K562 (cell line): Measurements from ENCODE around the gene CAPN8. TPM values are rescaled to one million over a fixed set of nuclear protein-coding genes. Genes with fewer than 3 reads are reported as not detected.

Experiments
- ATAC-seq: fragments of 200-7000 bp; cut with Tn5 transposase; 3 replicates; pipeline ENCODE4 v1.9.1; 2020; ENCODE audit warnings: moderate library complexity
- BruUV-seq: library from RNA; stranded (reverse); fragments of 400-500 nt; replicated peaks from 2 replicates; lab custom pipeline; 2021; lab: Mats Ljungman, UMichigan
- CTCF ChIA-PET: fragments of 300-600 bp; formaldehyde crosslinking; extraction: SDS; loops from one replicate; lab custom pipeline; 2021; ENCODE audit warnings: low intra/inter-chr PET ratio; lab: Yijun Ruan, JAX
- POLR2A ChIA-PET: fragments of 300-600, 350-650 bp; sonication (Branson Sonifier 250); formaldehyde crosslinking; extraction: SDS; loops from one replicate; lab custom pipeline; 2021; ENCODE audit warnings: antibody characterized with exemption, inconsistent platforms; lab: Yijun Ruan, JAX
- DNase-seq, 4 experiments: peaks; one replicate each; pipeline versions ENCODE4 v3.0.0 to v3.0.0-alpha.2; 2011 to 2018; ENCODE audit warnings: low spot score in 3 of 4, mixed read lengths in 3 of 4; ENCODE audit errors: extremely low read depth in 1 of 4
- FAIRE-seq: peaks from 2 replicates; lab custom pipeline; 2011; peaks lifted over from hg19 to GRCh38; lab: Jason Lieb, UNC
- H2AFZ ChIP-seq: 2 replicates; pipeline ENCODE4 v1.6.0; 2011; ENCODE audit warnings: low read depth, low read length, control low read depth, inconsistent platforms
- H3K27ac ChIP-seq: fragments of 200-600 bp; 3 replicates; pipeline ENCODE4 v1.8.0; 2011; ENCODE audit warnings: low read depth, mild to moderate bottlenecking, control low read depth, inconsistent platforms, low read length, moderate library complexity, mixed read lengths; ENCODE audit errors: extremely low read depth
- H3K27me3 ChIP-seq, 2 experiments: fragments of 300-600 bp in 1 of 2; 2 replicates in 1 of 2; 3 replicates in 1 of 2; pipeline versions ENCODE4 v1.6.0 to v1.8.0; 2011; ENCODE audit warnings: inconsistent platforms in 2 of 2, low read length in 2 of 2, mild to moderate bottlenecking in 1 of 2, mixed read lengths in 1 of 2, moderate library complexity in 1 of 2; ENCODE audit not compliant: control insufficient read depth in 2 of 2, insufficient read depth in 2 of 2
- H3K36me3 ChIP-seq: fragments of 300-600 bp; 3 replicates; pipeline ENCODE4 v1.8.0; 2011; ENCODE audit warnings: mild to moderate bottlenecking, low read length, inconsistent platforms; ENCODE audit not compliant: control insufficient read depth, insufficient read depth
- H3K4me1 ChIP-seq, 2 experiments: fragments of 200-600 bp in 1 of 2; replicated peaks in 1 of 2; 2 replicates in 1 of 2; 3 replicates in 1 of 2; pipeline versions ENCODE4 v1.5.1 to v1.8.0; 2011; ENCODE audit warnings: inconsistent platforms in 2 of 2, low read length in 2 of 2, mild to moderate bottlenecking in 1 of 2, mixed read lengths in 1 of 2, moderate library complexity in 1 of 2; ENCODE audit not compliant: control insufficient read depth in 2 of 2, insufficient read depth in 2 of 2
- H3K4me2 ChIP-seq: 2 replicates; pipeline ENCODE4 v1.6.1; 2011; ENCODE audit warnings: low read length, control low read depth, inconsistent platforms, mixed read lengths; ENCODE audit not compliant: insufficient read depth
- H3K4me3 ChIP-seq: fragments of 200-600 bp; sonication (generic), shearing (Covaris generic); 2 replicates; pipeline ENCODE4 v1.5.1; 2016; ENCODE audit warnings: control low read depth, inconsistent platforms
- H3K79me2 ChIP-seq: fragments of 200-600 bp; 3 replicates; pipeline ENCODE4 v1.8.0; 2011; ENCODE audit warnings: low read length, inconsistent platforms; ENCODE audit not compliant: control insufficient read depth, insufficient read depth
- H3K9ac ChIP-seq, 2 experiments: 2 replicates each; pipeline versions ENCODE4 v1.6.0 to v1.6.1; 2011; ENCODE audit warnings: low read depth in 2 of 2, low read length in 2 of 2, control low read depth in 1 of 2, inconsistent platforms in 1 of 2, mild to moderate bottlenecking in 1 of 2, mixed read lengths in 1 of 2; ENCODE audit not compliant: insufficient read depth in 1 of 2
- H3K9me1 ChIP-seq: one replicate; pipeline ENCODE4 v1.6.0; 2011; ENCODE audit warnings: inconsistent platforms, mild to moderate bottlenecking, low read length, moderate library complexity; ENCODE audit not compliant: control insufficient read depth, insufficient read depth
- H3K9me3 ChIP-seq: replicated peaks from 2 replicates; pipeline ENCODE4 v1.5.1; 2011; ENCODE audit warnings: low read depth, low read length, inconsistent platforms; ENCODE audit not compliant: control insufficient read depth, insufficient read depth
- H4K20me1 ChIP-seq: replicated peaks from 2 replicates; pipeline ENCODE4 v1.6.1; 2011; ENCODE audit warnings: low read length, inconsistent platforms, mixed read lengths; ENCODE audit not compliant: control insufficient read depth, insufficient read depth
- MITF ChIP-seq: IDR thresholded peaks from 2 replicates; pipeline ENCODE4 v1.6.1; 2014; ENCODE audit warnings: antibody characterized with exemption
- NCOA4 ChIP-seq: fragments of 450-650 bp; IDR thresholded peaks from 2 replicates; pipeline ENCODE4 v1.6.1; 2018; ENCODE audit warnings: mild to moderate bottlenecking; ENCODE audit not compliant: partially characterized antibody
- OTX1 ChIP-seq: fragments of 450-650 bp; formaldehyde crosslinking; IDR thresholded peaks from 2 replicates; pipeline ENCODE4 v1.4.0; 2022; ENCODE audit warnings: mild to moderate bottlenecking
- POU5F1 ChIP-seq: fragments of 150-350 bp; IDR thresholded peaks from 2 replicates; pipeline ENCODE4 v1.6.1; 2014; ENCODE audit warnings: borderline replicate concordance, low read length, low read depth, mild to moderate bottlenecking; ENCODE audit not compliant: partially characterized antibody
- TAF7 ChIP-seq: fragments of 450-650 bp; IDR thresholded peaks from 2 replicates; pipeline ENCODE4 v1.6.1; 2016; ENCODE audit warnings: missing genetic modification characterization, missing compliant biosample characterization
- ZBED1 ChIP-seq: IDR thresholded peaks from 2 replicates; pipeline ENCODE4 v1.6.1; 2014
- ZBTB8A ChIP-seq: fragments of 450-650 bp; IDR thresholded peaks from 2 replicates; pipeline ENCODE4 v1.6.1; 2018; ENCODE audit warnings: mild to moderate bottlenecking, moderate library complexity; ENCODE audit not compliant: partially characterized antibody
- ZC3H8 ChIP-seq: fragments of 450-650 bp; IDR thresholded peaks from 2 replicates; pipeline ENCODE4 v1.6.1; 2017
- ZNF224 ChIP-seq: sonication (generic); formaldehyde crosslinking; IDR thresholded peaks from 2 replicates; pipeline ENCODE4 v1.8.0; 2022; ENCODE audit warnings: mild to moderate bottlenecking, missing genetic modification reagents
- ZNF280A ChIP-seq: fragments of 450-650 bp; IDR thresholded peaks from 2 replicates; pipeline ENCODE4 v1.6.1; 2018; ENCODE audit warnings: mild to moderate bottlenecking, low read depth; ENCODE audit not compliant: partially characterized antibody
- ZNF407 ChIP-seq: fragments of 450-650 bp; IDR thresholded peaks from 2 replicates; pipeline ENCODE4 v1.6.1; 2016; ENCODE audit warnings: low read depth
- WGBS: fragments of 100-300 bp; shearing (Covaris generic); methylation state at CpG from one replicate; pipeline ENCODE4 v1.1.6; 2016; ENCODE audit warnings: low coverage, mixed read lengths; ENCODE audit not compliant: insufficient coverage; ENCODE audit errors: missing lambda C conversion rate; 5-methylcytosine and 5-hydroxymethylcytosine counted together
- in situ Hi-C: fragments of 300-500 bp; cut with MboI; formaldehyde crosslinking; loops from 4 replicates; pipeline ENCODE4 v1.15.0; 2018; ENCODE audit warnings: inconsistent platforms, mixed read lengths
- intact Hi-C: fragments of 100-400 bp; cut with micrococcal nuclease; formaldehyde crosslinking; loops from 2 replicates; pipeline ENCODE4 v1.14.2; 2022
- polyA plus RNA-seq, 8 experiments: library from polyadenylated mRNA; depleted of rRNA in 4 of 8; stranded (reverse) in 5 of 8; unstranded in 3 of 8; fragments of >200 nt; fragmentation: Nextera tagmentation in 2 of 8; fragmentation: Illumina TruSeq in 1 of 8; extraction: Ambion mirVana in 2 of 8; extraction: Trizol in 1 of 8; gene quantifications; 2 replicates each; pipeline versions ENCODE4 v1.2.1 to v1.2.3, GENCODE V29; 2011 to 2014; ENCODE audit warnings: inconsistent platforms in 1 of 8, missing spikeins in 1 of 8
- total RNA-seq, 7 experiments: library from RNA; depleted of rRNA in 6 of 7; stranded (reverse); fragments of >200 nt in 6 of 7; fragmentation: Illumina TruSeq in 2 of 7; extraction: Trizol in 2 of 7; gene quantifications; 2 replicates each; pipeline versions ENCODE4 v1.2.1 to v1.2.3, GENCODE V29; 2011 to 2021; ENCODE audit warnings: low replicate concordance in 1 of 7

CAPN8 gene
- total and polyA plus RNA-seq, 9 of the 15 experiments (the other 6 are each of a cell fraction or from before 2014, with no cell fraction given) = 0.06 TPM; not detected in 8

- Histone ChIP-seq H3K4me2 (no peak overlapping the region), H4K20me1 (no peaks in the 10 kb centered on the region), H3K36me3 (no peaks in the 10 kb centered on the region; the same call in 2 of the 3 replicates), H3K27me3 (no peaks in the 10 kb centered on the region), H3K4me3 (no peak overlapping the region), H3K9me1 (no peaks in the 10 kb centered on the region), H3K4me1 (peaks cover 49 to 58% of the 10 kb centered on the region in 2 experiments), H3K9ac (peak overlapping the region; percentile 2 to 55; a peak in 1 of 4 replicates), H2AFZ (peak overlapping the region; percentile 20), H3K9me3 (no peaks in the 10 kb centered on the region), H3K27ac (no peak overlapping the region), H3K79me2 (peaks cover 14% of the 10 kb centered on the region)
- POLR2A ChIA-PET = interaction anchor here (0.6 to 1.0 kb wide), 7 partner anchors 10 to 1205 kb away, joined by 3 to 6 read pairs (median 3); no protein-coding TSS in a partner anchor
- no peak for FAIRE-seq
- intact Hi-C loops (loop anchor here (5.0 to 10.0 kb wide), 2 partner anchors 84 to 1216 kb away; partner anchors contain the start of gene DNAH14), in situ Hi-C loops (loop anchor here (25.0 kb wide), 1 partner anchor 204 kb away; no protein-coding TSS in a partner anchor)
- no TSS peak for BruUV-seq
- WGBS = 75% methylated on average over 3 of the region's 3 CpGs
- CTCF ChIA-PET = no interaction called here
- DNase-seq = peak in 1 of 4 experiments; percentile 19
- ATAC-seq = no peak
- TF ChIP-seq POU5F1 = no peak
- no peak for TF ChIP-seq ZBTB8A
- TF ChIP-seq NCOA4 = peak; percentile 64
- TF ChIP-seq ZNF407 = 0 out of 2 replicates have a peak, but pooled peaks have one; percentile 16
- no peak for TF ChIP-seq ZNF280A
- TF ChIP-seq ZBED1 = no peak
- TF ChIP-seq MITF = no peak
- 0 out of 2 replicates have a peak, but pooled peaks have one; percentile 41 for TF ChIP-seq ZC3H8
- no peak for TF ChIP-seq ZNF224 (CRISPR knock-in tag)
- no peak for TF ChIP-seq TAF7 (tag)
- peak; percentile 79; the same call in 1 of the 2 replicates for TF ChIP-seq OTX1
Measured at GRCh38 chr1:223708651-223709268, 43.3 kb upstream of the CAPN8 start.
